Activated T-cell treated with anti-CD3 and anti-CD28 coated beads for 48 hours (primary cell): ENCODE measurements around the gene NSMF.

Experiments
- DNase-seq: peaks from one replicate; pipeline ENCODE4 v3.0.0-alpha.2; 2020; ENCODE audit warnings: low read depth

Gene NSMF

GRCh38 chr9:137430723-137431415 lies 28.3 kb downstream of the NSMF start:
- DNase-seq: no peak

GRCh38 chr9:137429974-137430722 lies 29.0 kb downstream of the NSMF start:
- DNase-seq: no peak

DNA sequence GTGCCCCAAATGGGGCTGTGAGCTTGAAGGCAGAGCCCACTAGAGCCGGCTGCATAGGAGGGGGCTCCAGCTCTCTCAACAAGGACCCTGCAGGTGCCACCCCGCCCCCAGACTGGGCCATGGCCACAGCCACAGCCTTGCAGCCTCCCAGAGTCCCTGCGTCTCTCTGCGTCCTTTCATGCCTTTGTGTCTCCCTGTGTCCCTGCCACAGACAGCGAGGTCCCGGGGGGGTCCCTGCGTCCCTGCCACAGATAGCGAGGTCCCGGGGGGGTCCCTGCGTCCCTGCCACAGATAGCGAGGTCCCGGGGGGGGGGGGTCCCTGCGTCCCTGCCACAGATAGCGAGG lies 29.6 kb downstream of the NSMF start:
- DNase-seq: no peak

DNA sequence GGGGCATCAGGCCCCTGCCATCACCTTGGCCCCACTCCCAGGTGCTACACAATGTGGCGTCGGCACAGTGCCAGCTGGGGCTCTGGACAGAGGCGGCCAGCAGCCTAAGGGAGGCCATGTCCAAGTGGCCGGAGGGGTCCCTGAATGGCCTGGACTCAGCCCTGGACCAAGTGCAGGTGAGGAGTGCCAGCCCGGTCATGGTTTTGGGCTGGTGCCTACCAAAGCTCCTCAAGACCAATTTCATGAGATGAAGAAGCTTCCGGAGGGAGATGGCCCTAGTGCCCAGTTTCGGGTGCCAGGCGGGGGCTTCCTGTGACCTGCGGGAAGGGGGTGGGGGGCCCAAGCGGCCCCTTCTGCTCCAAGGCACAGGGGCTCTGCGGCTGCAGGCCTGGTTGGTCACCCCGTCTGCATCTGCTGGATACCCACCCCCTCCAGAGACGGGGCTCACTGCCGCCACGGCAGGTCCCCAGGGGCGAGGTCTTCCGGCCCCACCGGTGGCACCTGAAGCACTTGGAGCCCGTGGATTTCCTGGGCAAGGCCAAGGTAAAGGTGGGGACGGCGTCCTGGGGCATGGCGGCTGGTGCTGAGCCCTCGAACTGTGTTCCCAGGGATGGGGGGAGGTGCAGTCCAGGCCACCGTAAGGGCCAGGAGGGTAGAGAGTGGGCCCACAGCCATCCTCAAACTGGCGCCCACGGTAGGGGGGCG lies 30.1 kb downstream of the NSMF start:
- no peak for DNase-seq

- DNase-seq: no peak
These were observed 30.9 kb downstream of the NSMF start for GRCh38 chr9:137428311-137428630.

- DNase-seq: no peak
These were observed 31.5 kb downstream of the NSMF start for GRCh38 chr9:137427454-137428310.

- DNase-seq: no peak
These were observed 33.0 kb downstream of the NSMF start for GRCh38 chr9:137426018-137426681.

DNA sequence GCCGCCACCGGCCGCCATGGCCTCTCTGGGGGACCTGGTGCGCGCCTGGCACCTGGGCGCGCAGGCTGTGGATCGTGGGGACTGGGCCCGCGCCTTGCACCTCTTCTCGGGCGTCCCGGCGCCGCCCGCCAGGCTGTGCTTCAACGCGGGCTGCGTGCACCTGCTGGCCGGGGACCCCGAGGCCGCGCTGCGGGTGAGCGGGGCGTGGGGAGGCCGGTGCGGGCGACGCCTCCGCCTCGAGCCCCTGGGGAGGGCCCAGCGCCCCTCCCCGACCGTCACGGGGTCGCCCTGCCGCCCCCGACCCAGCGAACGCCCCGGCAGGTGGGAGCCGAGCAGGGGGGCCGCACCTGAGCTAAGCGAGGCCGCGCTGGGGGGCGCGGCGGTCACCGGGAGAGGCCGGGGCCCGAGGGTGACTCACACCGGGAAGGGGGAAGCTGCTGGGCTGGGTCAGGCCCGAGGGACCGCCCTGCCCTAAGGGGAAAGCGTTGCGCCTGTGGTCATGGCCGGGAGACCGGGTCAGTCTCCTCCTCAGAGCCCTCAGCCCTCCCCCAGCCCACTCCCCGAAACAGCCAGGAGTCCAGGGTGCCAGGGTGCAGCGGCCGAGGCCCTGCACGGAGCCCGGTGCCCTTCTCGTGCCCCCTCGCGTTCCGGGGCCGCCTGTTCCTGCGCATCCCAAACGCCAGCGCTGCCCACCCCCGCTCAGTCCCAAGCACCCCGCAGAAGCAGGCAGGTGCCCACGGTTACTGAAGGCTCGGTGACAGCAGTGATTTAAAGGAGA lies 35.4 kb downstream of the NSMF start:
- DNase-seq: no peak

DNA sequence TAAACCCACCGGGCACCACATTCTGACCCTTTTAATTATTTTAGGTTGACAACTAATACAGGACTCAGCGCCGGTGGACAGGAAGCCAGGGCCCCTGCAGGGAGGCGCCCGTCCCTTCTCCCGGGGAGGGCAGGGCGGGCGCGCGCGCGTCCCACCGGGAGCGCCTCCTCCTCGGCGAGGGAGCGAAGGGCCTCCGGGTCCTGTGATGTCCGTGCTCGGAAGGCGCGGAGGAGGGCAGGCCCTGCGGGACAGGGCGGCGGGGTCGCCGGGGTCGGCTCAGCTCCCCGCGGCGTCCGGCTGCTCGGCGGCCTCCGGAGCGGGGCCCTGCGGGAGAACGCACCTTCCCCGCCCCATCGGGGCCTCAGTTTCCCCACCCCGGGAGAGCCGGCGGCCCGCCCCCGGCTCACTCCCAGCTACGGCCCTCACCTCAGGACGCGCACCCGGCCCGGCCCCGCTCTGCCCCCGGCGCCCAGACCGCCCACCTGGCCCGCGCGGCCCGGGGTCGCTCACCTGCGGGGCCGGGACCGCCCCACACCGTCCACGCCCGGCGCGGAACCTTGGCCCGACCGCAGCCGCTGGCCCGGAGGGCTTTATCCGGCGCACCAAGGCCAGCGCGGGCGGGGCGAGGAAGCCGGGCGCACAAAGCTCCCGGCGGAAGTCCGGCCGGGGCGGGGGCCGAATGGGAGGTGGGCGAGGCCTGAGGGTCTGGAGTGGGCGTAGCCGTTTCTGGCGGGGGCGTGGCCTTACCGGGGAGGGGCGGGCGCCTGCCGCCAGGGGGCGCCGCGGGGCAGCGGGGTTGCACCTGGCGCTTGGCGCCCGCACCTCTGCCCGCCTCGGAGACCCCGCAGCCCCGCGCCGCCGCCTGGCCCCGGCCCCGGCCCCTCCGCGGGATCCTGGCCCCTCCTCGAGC lies 36.3 kb downstream of the NSMF start, which contains the start of the genes EXD3 and NOXA1:
Gene EXD3, minus strand, starts transcription at position 559 of the 910 bp plus-strand sequence. CDS start 27,805 bp downstream, outside the sequence.
Gene NOXA1, plus strand, starts transcription at position 790 of the 910 bp plus-strand sequence. CDS start 137 bp downstream, outside the sequence.
- DNase-seq: peak; percentile 95

GRCh38 chr9:137421838-137422603 lies 37.1 kb downstream of the NSMF start:
- no peak for DNase-seq

DNA sequence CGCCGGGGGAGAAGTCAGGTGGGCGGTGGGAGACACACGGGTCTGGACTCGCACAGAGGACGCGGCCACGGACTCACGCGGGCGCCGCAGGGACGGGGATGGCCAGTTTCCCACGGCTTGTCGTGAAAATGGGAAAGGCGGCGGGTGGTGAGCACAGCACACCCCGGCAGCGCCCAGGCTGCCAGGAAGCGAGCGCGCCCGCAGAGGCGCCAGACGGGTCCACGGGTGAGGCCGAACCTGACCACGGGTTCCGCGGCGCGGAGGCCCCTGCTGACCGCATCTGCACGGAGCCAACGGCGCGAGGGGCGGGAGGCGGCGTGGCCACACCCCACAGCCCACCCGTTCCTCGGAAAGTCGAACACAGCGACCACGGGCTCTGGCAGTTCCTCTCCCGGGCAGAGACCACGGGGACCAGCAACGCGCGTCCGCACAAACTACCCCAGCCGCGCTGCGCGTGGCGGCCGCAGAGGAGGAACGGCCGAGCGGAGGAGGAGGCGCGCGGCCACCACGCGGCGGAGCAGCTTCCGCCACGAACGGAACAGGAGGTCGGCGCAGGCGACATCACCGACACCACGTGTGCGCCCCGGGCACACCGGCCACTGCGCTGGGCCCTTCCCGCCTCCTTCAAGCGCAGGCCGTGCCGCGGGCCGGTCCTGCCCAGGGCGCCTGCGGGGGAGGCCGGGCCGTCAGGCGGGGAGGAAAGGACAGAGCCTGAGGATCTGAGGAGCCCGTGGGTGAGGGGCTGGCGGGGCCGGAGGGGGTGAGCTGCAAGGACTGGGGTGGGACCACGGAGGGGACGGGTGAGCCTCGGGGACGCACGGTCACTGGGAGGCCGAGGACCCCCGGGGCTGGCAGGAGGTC lies 41.7 kb downstream of the NSMF start:
- DNase-seq: no peak

DNA sequence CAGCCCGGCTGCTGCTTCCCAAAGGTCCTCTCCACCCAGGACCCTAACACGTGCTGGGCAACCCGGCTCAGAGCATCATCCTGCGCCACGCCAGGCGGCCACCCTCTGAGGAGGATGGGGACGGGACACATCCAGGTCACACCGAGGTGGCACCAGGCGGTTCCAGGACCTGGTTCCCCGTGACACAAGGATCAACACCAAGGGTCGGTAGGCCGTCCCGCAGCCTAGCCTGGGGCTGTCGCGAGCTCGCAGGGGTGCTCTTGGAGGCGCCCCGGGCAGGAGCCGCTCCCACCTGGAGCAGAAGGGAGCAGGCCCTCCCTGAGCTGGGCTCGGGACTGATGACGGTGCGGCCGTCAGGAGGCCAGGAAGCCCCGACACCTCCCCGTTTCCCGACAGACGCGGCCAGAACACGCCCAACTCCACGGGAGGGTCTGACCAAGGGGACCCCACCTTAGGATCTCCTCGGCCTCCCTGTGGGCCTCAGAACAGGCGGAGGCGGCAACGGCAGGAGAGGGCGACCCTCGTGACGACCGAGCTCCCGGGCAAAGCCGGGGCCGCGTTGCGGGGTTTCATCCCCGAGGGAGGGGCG lies 42.5 kb downstream of the NSMF start:
- DNase-seq: no peak

GRCh38 chr9:137416006-137416562 lies 43.0 kb downstream of the NSMF start:
- DNase-seq: no peak

- no peak for DNase-seq
These were observed 43.7 kb downstream of the NSMF start for GRCh38 chr9:137415451-137415850.

GRCh38 chr9:137412431-137412830 lies 46.7 kb downstream of the NSMF start:
- no peak for DNase-seq

DNA sequence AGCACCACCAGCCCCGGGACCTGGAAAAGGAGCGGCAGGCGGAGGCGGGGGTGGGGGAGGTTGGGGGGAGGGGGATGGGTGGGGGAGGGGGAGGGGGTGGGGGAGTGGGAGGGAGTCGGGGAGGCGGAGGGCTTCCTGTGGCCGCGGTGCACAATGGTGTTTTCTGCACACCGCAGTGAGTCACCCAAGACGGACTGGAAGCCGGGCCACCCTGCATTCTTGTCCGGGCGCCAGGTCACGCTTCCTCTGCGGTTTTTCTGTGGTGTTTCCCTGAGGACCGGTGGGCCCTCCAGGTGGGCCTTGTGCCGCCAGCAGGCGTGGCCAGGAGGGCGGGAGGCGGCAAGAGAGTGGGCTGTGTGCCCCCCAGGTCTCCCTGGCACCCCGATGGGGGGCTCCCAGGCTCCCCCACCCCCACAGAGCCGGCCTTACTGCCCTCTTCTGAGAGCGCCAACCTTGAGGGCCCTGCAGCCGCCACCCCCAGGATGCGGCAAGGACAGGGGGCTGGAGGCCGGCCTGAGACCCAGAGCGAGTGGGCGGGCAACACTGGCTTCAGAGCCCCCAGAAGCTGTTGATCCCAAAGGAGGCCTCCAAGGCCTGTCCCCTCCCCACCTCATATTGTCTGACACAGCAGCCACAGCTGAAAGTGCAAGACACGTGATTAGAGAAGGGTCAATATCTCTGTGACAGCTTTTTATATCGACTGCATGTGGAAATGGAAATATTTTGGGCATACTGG lies 47.3 kb downstream of the NSMF start:
- peak; percentile 38 for DNase-seq
